K562 (cell line): ENCODE results near the gene PRKAG2. TPM values are rescaled to one million over a fixed set of nuclear protein-coding genes. Genes with fewer than 3 reads are reported as not detected.

Source experiments
- ATAC-seq: fragments of 200-7000 bp; cut with Tn5 transposase; 3 replicates; pipeline ENCODE4 v1.9.1; 2020; ENCODE audit warnings: moderate library complexity
- BruUV-seq: library from RNA; stranded (reverse); fragments of 400-500 nt; replicated peaks from 2 replicates; lab custom pipeline; 2021; lab: Mats Ljungman, UMichigan
- CTCF ChIA-PET: fragments of 300-600 bp; formaldehyde crosslinking; extraction: SDS; loops from one replicate; lab custom pipeline; 2021; ENCODE audit warnings: low intra/inter-chr PET ratio; lab: Yijun Ruan, JAX
- POLR2A ChIA-PET: fragments of 300-600, 350-650 bp; sonication (Branson Sonifier 250); formaldehyde crosslinking; extraction: SDS; loops from one replicate; lab custom pipeline; 2021; ENCODE audit warnings: antibody characterized with exemption, inconsistent platforms; lab: Yijun Ruan, JAX
- DNase-seq, 4 experiments: peaks; one replicate each; pipeline versions ENCODE4 v3.0.0 to v3.0.0-alpha.2; 2011 to 2018; ENCODE audit warnings: low spot score in 3 of 4, mixed read lengths in 3 of 4; ENCODE audit errors: extremely low read depth in 1 of 4
- FAIRE-seq: peaks from 2 replicates; lab custom pipeline; 2011; peaks lifted over from hg19 to GRCh38; lab: Jason Lieb, UNC
- H2AFZ ChIP-seq: 2 replicates; pipeline ENCODE4 v1.6.0; 2011; ENCODE audit warnings: low read depth, low read length, control low read depth, inconsistent platforms
- H3K27ac ChIP-seq: fragments of 200-600 bp; 3 replicates; pipeline ENCODE4 v1.8.0; 2011; ENCODE audit warnings: low read depth, mild to moderate bottlenecking, control low read depth, inconsistent platforms, low read length, moderate library complexity, mixed read lengths; ENCODE audit errors: extremely low read depth
- H3K27me3 ChIP-seq, 2 experiments: fragments of 300-600 bp in 1 of 2; 2 replicates in 1 of 2; 3 replicates in 1 of 2; pipeline versions ENCODE4 v1.6.0 to v1.8.0; 2011; ENCODE audit warnings: inconsistent platforms in 2 of 2, low read length in 2 of 2, mild to moderate bottlenecking in 1 of 2, mixed read lengths in 1 of 2, moderate library complexity in 1 of 2; ENCODE audit not compliant: control insufficient read depth in 2 of 2, insufficient read depth in 2 of 2
- H3K36me3 ChIP-seq: fragments of 300-600 bp; 3 replicates; pipeline ENCODE4 v1.8.0; 2011; ENCODE audit warnings: mild to moderate bottlenecking, low read length, inconsistent platforms; ENCODE audit not compliant: control insufficient read depth, insufficient read depth
- H3K4me1 ChIP-seq, 2 experiments: fragments of 200-600 bp in 1 of 2; replicated peaks in 1 of 2; 2 replicates in 1 of 2; 3 replicates in 1 of 2; pipeline versions ENCODE4 v1.5.1 to v1.8.0; 2011; ENCODE audit warnings: inconsistent platforms in 2 of 2, low read length in 2 of 2, mild to moderate bottlenecking in 1 of 2, mixed read lengths in 1 of 2, moderate library complexity in 1 of 2; ENCODE audit not compliant: control insufficient read depth in 2 of 2, insufficient read depth in 2 of 2
- H3K4me2 ChIP-seq: 2 replicates; pipeline ENCODE4 v1.6.1; 2011; ENCODE audit warnings: low read length, control low read depth, inconsistent platforms, mixed read lengths; ENCODE audit not compliant: insufficient read depth
- H3K4me3 ChIP-seq: fragments of 200-600 bp; sonication (generic), shearing (Covaris generic); 2 replicates; pipeline ENCODE4 v1.5.1; 2016; ENCODE audit warnings: control low read depth, inconsistent platforms
- H3K79me2 ChIP-seq: fragments of 200-600 bp; 3 replicates; pipeline ENCODE4 v1.8.0; 2011; ENCODE audit warnings: low read length, inconsistent platforms; ENCODE audit not compliant: control insufficient read depth, insufficient read depth
- H3K9ac ChIP-seq, 2 experiments: 2 replicates each; pipeline versions ENCODE4 v1.6.0 to v1.6.1; 2011; ENCODE audit warnings: low read depth in 2 of 2, low read length in 2 of 2, control low read depth in 1 of 2, inconsistent platforms in 1 of 2, mild to moderate bottlenecking in 1 of 2, mixed read lengths in 1 of 2; ENCODE audit not compliant: insufficient read depth in 1 of 2
- H3K9me1 ChIP-seq: one replicate; pipeline ENCODE4 v1.6.0; 2011; ENCODE audit warnings: inconsistent platforms, mild to moderate bottlenecking, low read length, moderate library complexity; ENCODE audit not compliant: control insufficient read depth, insufficient read depth
- H3K9me3 ChIP-seq: replicated peaks from 2 replicates; pipeline ENCODE4 v1.5.1; 2011; ENCODE audit warnings: low read depth, low read length, inconsistent platforms; ENCODE audit not compliant: control insufficient read depth, insufficient read depth
- H4K20me1 ChIP-seq: replicated peaks from 2 replicates; pipeline ENCODE4 v1.6.1; 2011; ENCODE audit warnings: low read length, inconsistent platforms, mixed read lengths; ENCODE audit not compliant: control insufficient read depth, insufficient read depth
- ARID3A ChIP-seq: IDR thresholded peaks from 2 replicates; pipeline ENCODE4 v1.6.1; 2012; ENCODE audit warnings: low read depth, low read length, improper control_type of control experiment, borderline replicate concordance
- ATF6 ChIP-seq: sonication (generic); formaldehyde crosslinking; IDR thresholded peaks from 2 replicates; pipeline ENCODE4 v1.4.0; 2020; ENCODE audit warnings: mild to moderate bottlenecking, missing genetic modification reagents
- BDP1 ChIP-seq: IDR thresholded peaks from 3 replicates; pipeline ENCODE4 v1.6.1; 2011; ENCODE audit not compliant: insufficient read length, insufficient read depth
- CBFA2T3 ChIP-seq: fragments of 450-650 bp; IDR thresholded peaks from 2 replicates; pipeline ENCODE4 v1.6.1; 2017
- MAFG ChIP-seq: fragments of 450-650 bp; conservative IDR thresholded peaks from 2 replicates; pipeline ENCODE4 v1.6.1; 2016; ENCODE audit warnings: missing genetic modification characterization, missing compliant biosample characterization
- NEUROD1 ChIP-seq: fragments of 150-350 bp; IDR thresholded peaks from 2 replicates; pipeline ENCODE4 v1.6.1; 2014; ENCODE audit warnings: borderline replicate concordance, low read length, low read depth; ENCODE audit not compliant: partially characterized antibody
- TCFL5 ChIP-seq: fragments of 250-450 bp; sonication (Bioruptor Pico); conservative IDR thresholded peaks from 2 replicates; pipeline ENCODE4 v1.6.1; 2021; ENCODE audit warnings: mild to moderate bottlenecking, moderate library complexity, matching md5 sums
- ZKSCAN1 ChIP-seq: fragments of 150-350 bp; IDR thresholded peaks from 2 replicates; pipeline ENCODE4 v1.6.1; 2016; ENCODE audit warnings: low read depth, low read length
- ZNF224 ChIP-seq: sonication (generic); formaldehyde crosslinking; IDR thresholded peaks from 2 replicates; pipeline ENCODE4 v1.8.0; 2022; ENCODE audit warnings: mild to moderate bottlenecking, missing genetic modification reagents
- WGBS: fragments of 100-300 bp; shearing (Covaris generic); methylation state at CpG from one replicate; pipeline ENCODE4 v1.1.6; 2016; ENCODE audit warnings: low coverage, mixed read lengths; ENCODE audit not compliant: insufficient coverage; ENCODE audit errors: missing lambda C conversion rate; 5-methylcytosine and 5-hydroxymethylcytosine counted together
- in situ Hi-C: fragments of 300-500 bp; cut with MboI; formaldehyde crosslinking; loops from 4 replicates; pipeline ENCODE4 v1.15.0; 2018; ENCODE audit warnings: inconsistent platforms, mixed read lengths
- intact Hi-C: fragments of 100-400 bp; cut with micrococcal nuclease; formaldehyde crosslinking; loops from 2 replicates; pipeline ENCODE4 v1.14.2; 2022
- polyA plus RNA-seq, 8 experiments: library from polyadenylated mRNA; depleted of rRNA in 4 of 8; stranded (reverse) in 5 of 8; unstranded in 3 of 8; fragments of >200 nt; fragmentation: Nextera tagmentation in 2 of 8; fragmentation: Illumina TruSeq in 1 of 8; extraction: Ambion mirVana in 2 of 8; extraction: Trizol in 1 of 8; gene quantifications; 2 replicates each; pipeline versions ENCODE4 v1.2.1 to v1.2.3, GENCODE V29; 2011 to 2014; ENCODE audit warnings: inconsistent platforms in 1 of 8, missing spikeins in 1 of 8
- total RNA-seq, 7 experiments: library from RNA; depleted of rRNA in 6 of 7; stranded (reverse); fragments of >200 nt in 6 of 7; fragmentation: Illumina TruSeq in 2 of 7; extraction: Trizol in 2 of 7; gene quantifications; 2 replicates each; pipeline versions ENCODE4 v1.2.1 to v1.2.3, GENCODE V29; 2011 to 2021; ENCODE audit warnings: low replicate concordance in 1 of 7

Gene PRKAG2
- total and polyA plus RNA-seq, 9 of the 15 experiments (the other 6 are each of a cell fraction or from before 2014, with no cell fraction given) = 0.99 to 5.6 (median 3.3) TPM

GRCh38 chr7:151729521-151729921 is 147.4 kb downstream of the PRKAG2 start:
- intact Hi-C loops = no loop called here
- CTCF ChIA-PET = no interaction called here
- ATAC-seq = no peak
- TF ChIP-seq TCFL5 (no peak), NEUROD1 (no peak), CBFA2T3 (no peak), BDP1 (no peak), ARID3A (no peak), MAFG (tag) (no peak), ATF6 (no peak), ZNF224 (CRISPR knock-in tag) (no peak), ZKSCAN1 (no peak)
- H3K4me2 ChIP-seq = no peak overlapping the region
- in situ Hi-C loops = no loop called here
- POLR2A ChIA-PET = interaction anchor here (0.9 to 1.0 kb wide), 2 partner anchors 12 to 96 kb away, joined by 3 to 6 read pairs; no protein-coding TSS in a partner anchor
- H3K9me1 ChIP-seq = no peaks in the 10 kb centered on the region
- no peak for DNase-seq
- FAIRE-seq = no peak
- peaks cover 0 to 18% of the 10 kb centered on the region in 2 experiments; a peak in 2 of 5 replicates for H3K4me1 ChIP-seq
- peaks cover 51 to 94% of the 10 kb centered on the region in 2 experiments for H3K27me3 ChIP-seq
- H3K36me3 ChIP-seq = no peaks in the 10 kb centered on the region
- H3K9me3 ChIP-seq = no peaks in the 10 kb centered on the region
- no peak overlapping the region for H3K4me3 ChIP-seq
- WGBS = 6% methylated on average over 15 of the region's 15 CpGs
- H3K27ac ChIP-seq = no peak overlapping the region
- no peaks in the 10 kb centered on the region; the same call in none of the 2 replicates for H4K20me1 ChIP-seq
- no TSS peak for BruUV-seq
- no peak overlapping the region for H2AFZ ChIP-seq
- H3K79me2 ChIP-seq = no peaks in the 10 kb centered on the region
- H3K9ac ChIP-seq = no peak overlapping the region; a peak in 1 of 4 replicates
